ENCODE results near the gene PEX6.

Gene PEX6

GRCh38 chr6:42925248-42925857 is 53.6 kb downstream of the PEX6 start:
- H3K4me3 ChIP-seq (ENCODE audit: low read depth, low read length), result no peak overlapping the region
- no peak for TF ChIP-seq CTCF (IDR thresholded peaks at IDR 0.05; ENCODE audit: control insufficient read depth, extremely low read depth, insufficient read depth)
- no peak for DNase-seq (ENCODE audit: low read depth)

- DNase-seq (ENCODE audit: low read depth), result peak; percentile 64
- H3K4me3 ChIP-seq (ENCODE audit: low read depth, low read length), result no peak overlapping the region
- TF ChIP-seq CTCF (IDR thresholded peaks at IDR 0.05; ENCODE audit: control insufficient read depth, extremely low read depth, insufficient read depth), result no peak
These were observed 55.3 kb downstream of the PEX6 start for GRCh38 chr6:42923666-42924065.

DNA sequence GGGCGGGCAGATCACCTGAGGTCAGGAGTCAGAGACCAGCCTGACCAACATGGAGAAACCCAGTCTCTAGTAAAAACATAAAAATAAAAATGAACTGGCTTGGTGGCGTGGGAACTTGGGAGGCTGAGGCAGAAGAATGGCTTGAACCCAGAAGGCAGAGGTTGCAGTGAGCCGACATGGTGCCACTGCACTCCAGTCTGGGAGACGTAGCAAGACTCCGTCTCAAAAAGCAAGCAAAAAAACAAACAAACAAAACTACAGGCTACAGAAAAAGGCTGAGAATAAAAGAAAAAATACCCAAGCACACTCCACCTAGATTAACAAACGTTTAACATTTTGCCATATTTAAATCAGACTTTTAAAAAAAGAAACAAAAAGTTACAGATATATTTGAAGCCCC is 57.2 kb downstream of the PEX6 start:
- no peak overlapping the region for H3K4me3 ChIP-seq (ENCODE audit: low read depth, low read length)
- no peak for TF ChIP-seq CTCF (IDR thresholded peaks at IDR 0.05; ENCODE audit: control insufficient read depth, extremely low read depth, insufficient read depth)
- no peak for DNase-seq (ENCODE audit: low read depth)

GRCh38 chr6:42916288-42916687 is 62.7 kb downstream of the PEX6 start:
- no peak for DNase-seq (ENCODE audit: low read depth)
- H3K4me3 ChIP-seq (ENCODE audit: low read depth, low read length), result no peak overlapping the region
- TF ChIP-seq CTCF (IDR thresholded peaks at IDR 0.05; ENCODE audit: control insufficient read depth, extremely low read depth, insufficient read depth), result no peak

DNA sequence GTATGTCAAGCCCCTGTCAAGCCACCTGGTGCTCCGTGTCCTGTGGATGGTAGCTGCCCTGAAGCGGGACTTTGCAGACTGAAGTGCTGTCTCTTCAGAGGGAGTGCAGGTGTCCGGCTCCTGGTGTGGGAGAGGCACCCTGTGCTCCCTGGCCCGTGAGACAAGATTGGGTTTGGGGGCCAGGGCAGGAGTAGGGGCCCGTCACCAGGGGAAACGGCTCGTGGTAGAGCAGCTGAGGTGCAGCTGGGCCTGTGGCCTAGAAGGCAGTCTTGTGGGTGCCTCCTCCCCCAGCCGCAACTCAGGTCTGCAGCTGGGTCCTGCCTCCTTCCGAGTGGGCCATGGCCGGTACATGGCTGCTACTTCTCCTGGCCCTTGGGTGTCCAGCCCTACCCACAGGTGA is 63.2 kb downstream of the PEX6 start, which contains the start of gene PTCRA:
Gene PTCRA (plus strand): TSS at position 322 of the 400 bp plus-strand sequence. CDS start 17 bp downstream, at position 339.
- no peak for TF ChIP-seq CTCF (IDR thresholded peaks at IDR 0.05; ENCODE audit: control insufficient read depth, extremely low read depth, insufficient read depth)
- H3K4me3 ChIP-seq (ENCODE audit: low read depth, low read length), result no peak within 1 kb of the TSS
- DNase-seq (ENCODE audit: low read depth), result no peak

DNA sequence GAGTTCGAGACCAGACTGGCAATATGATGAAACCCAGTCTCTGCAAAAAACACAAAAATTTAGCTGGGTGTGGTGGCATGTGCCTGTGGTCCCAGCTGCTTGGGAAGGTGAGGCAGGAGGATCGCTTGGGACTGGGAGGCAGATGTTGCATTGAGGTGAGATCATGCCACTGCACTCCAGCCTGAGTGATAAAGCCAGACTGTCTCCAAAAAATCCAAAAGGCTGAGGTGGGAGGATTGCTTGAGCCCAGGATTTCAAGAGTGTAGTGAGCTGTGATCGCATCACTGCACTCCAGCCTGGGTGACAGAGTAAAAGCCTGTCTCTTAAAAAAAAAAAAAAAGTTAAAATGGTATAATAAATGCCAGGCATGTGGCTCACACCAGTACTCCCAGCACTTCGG is 64.4 kb downstream of the PEX6 start:
- H3K4me3 ChIP-seq (ENCODE audit: low read depth, low read length), result no peak overlapping the region
- no peak for TF ChIP-seq CTCF (IDR thresholded peaks at IDR 0.05; ENCODE audit: control insufficient read depth, extremely low read depth, insufficient read depth)
- DNase-seq (ENCODE audit: low read depth), result no peak
